ENCODE data around the gene LSM7. TPM values are rescaled to one million over a fixed set of nuclear protein-coding genes. Genes with fewer than 3 reads are reported as not detected.

Gene LSM7
- total RNA-seq, 2 experiments from 2014 or later = 110 to 115 TPM

GRCh38 chr19:2318923-2319322, 9.5 kb downstream of the LSM7 start:
- ChIA-PET POLR2A (interaction anchor here (1.6 kb wide), 1 partner anchor 9 kb away, joined by 6 read pairs; the partner anchor contains the start of gene LSM7), CTCF (interaction anchor here (0.7 kb wide), 1 partner anchor 41 kb away, joined by 3 read pairs; no protein-coding TSS in a partner anchor)
- Mint-ChIP-seq H3K4me1 (no peaks in the 10 kb centered on the region), H3K36me3 (ENCODE audit: low read depth) (peaks cover 4% of the 10 kb centered on the region), H3K9me3 (peaks cover 14% of the 10 kb centered on the region), H3K27me3 (peaks cover 10% of the 10 kb centered on the region), H3K27ac (no peak overlapping the region), H3K4me3 (no peak overlapping the region)
- DNase-seq = no peak

- Mint-ChIP-seq H3K27ac (no peak overlapping the region), H3K4me1 (no peaks in the 10 kb centered on the region), H3K36me3 (ENCODE audit: low read depth) (peaks cover 4% of the 10 kb centered on the region), H3K4me3 (no peak overlapping the region), H3K27me3 (peaks cover 18% of the 10 kb centered on the region), H3K9me3 (peaks cover 14% of the 10 kb centered on the region)
- no peak for DNase-seq
- POLR2A ChIA-PET = no interaction called here
- CTCF ChIA-PET = interaction anchor here (1.3 kb wide), 1 partner anchor 75 kb away, joined by 3 read pairs; no protein-coding TSS in a partner anchor
Measured at GRCh38 chr19:2317756-2318155, 10.6 kb downstream of the LSM7 start.

- peaks cover 4% of the 10 kb centered on the region for H3K36me3 Mint-ChIP-seq (ENCODE audit: low read depth)
- peaks cover 14% of the 10 kb centered on the region for H3K9me3 Mint-ChIP-seq
- DNase-seq = no peak
- H3K4me3 Mint-ChIP-seq = no peak overlapping the region
- no peaks in the 10 kb centered on the region for H3K4me1 Mint-ChIP-seq
- H3K27ac Mint-ChIP-seq = no peak overlapping the region
- ChIA-PET CTCF (interaction anchor here (1.3 kb wide), 1 partner anchor 75 kb away, joined by 3 read pairs; no protein-coding TSS in a partner anchor), POLR2A (no interaction called here)
- H3K27me3 Mint-ChIP-seq = peaks cover 20% of the 10 kb centered on the region
Measured at GRCh38 chr19:2317300-2317699, 11.1 kb downstream of the LSM7 start.

GRCh38 chr19:2315818-2316353, 12.5 kb downstream of the LSM7 start:
- H3K36me3 Mint-ChIP-seq (ENCODE audit: low read depth) = peaks cover 4% of the 10 kb centered on the region
- CTCF ChIA-PET = interaction anchor here (0.6 to 1.4 kb wide), 4 partner anchors 21 to 295 kb away, joined by 3 to 4 read pairs (median 3); no protein-coding TSS in a partner anchor
- H3K27me3 Mint-ChIP-seq = peaks cover 23% of the 10 kb centered on the region
- POLR2A ChIA-PET = interaction anchor here (1.6 kb wide), 1 partner anchor 12 kb away, joined by 7 read pairs; no protein-coding TSS in a partner anchor
- H3K4me1 Mint-ChIP-seq = no peaks in the 10 kb centered on the region
- H3K9me3 Mint-ChIP-seq = peaks cover 14% of the 10 kb centered on the region
- peak; percentile 35 for DNase-seq
- no peak overlapping the region for H3K4me3 Mint-ChIP-seq
- H3K27ac Mint-ChIP-seq = no peak overlapping the region

GRCh38 chr19:2315121-2315817, 13.1 kb downstream of the LSM7 start:
- Mint-ChIP-seq H3K4me1 (no peaks in the 10 kb centered on the region), H3K27ac (no peak overlapping the region), H3K27me3 (peaks cover 27% of the 10 kb centered on the region), H3K36me3 (ENCODE audit: low read depth) (peaks cover 4% of the 10 kb centered on the region), H3K4me3 (no peak overlapping the region), H3K9me3 (peaks cover 14% of the 10 kb centered on the region)
- ChIA-PET CTCF (interaction anchor here (0.8 to 1.4 kb wide), 3 partner anchors 20 to 296 kb away, joined by 3 to 4 read pairs (median 3); no protein-coding TSS in a partner anchor), POLR2A (interaction anchor here (1.6 kb wide), 1 partner anchor 12 kb away, joined by 7 read pairs; no protein-coding TSS in a partner anchor)
- DNase-seq = no peak

- Mint-ChIP-seq H3K27ac (no peak overlapping the region), H3K4me1 (peaks cover 2% of the 10 kb centered on the region), H3K36me3 (ENCODE audit: low read depth) (peaks cover 4% of the 10 kb centered on the region), H3K9me3 (peaks cover 14% of the 10 kb centered on the region), H3K4me3 (no peak overlapping the region), H3K27me3 (peaks cover 43% of the 10 kb centered on the region)
- DNase-seq = no peak
- CTCF ChIA-PET = interaction anchor here (0.7 kb wide), 1 partner anchor 54 kb away, joined by 3 read pairs; no protein-coding TSS in a partner anchor
- POLR2A ChIA-PET = no interaction called here
Measured at GRCh38 chr19:2312820-2313501, 15.4 kb downstream of the LSM7 start.

- POLR2A ChIA-PET = interaction anchor here (1.0 kb wide), 1 partner anchor 17 kb away, joined by 4 read pairs; the partner anchor contains the start of gene LSM7
- DNase-seq = no peak
- Mint-ChIP-seq H3K27ac (no peak overlapping the region), H3K4me3 (no peak overlapping the region), H3K4me1 (peaks cover 2% of the 10 kb centered on the region), H3K27me3 (peaks cover 54% of the 10 kb centered on the region), H3K36me3 (ENCODE audit: low read depth) (peaks cover 4% of the 10 kb centered on the region), H3K9me3 (peaks cover 14% of the 10 kb centered on the region)
- CTCF ChIA-PET = interaction anchor here (1.2 kb wide), 1 partner anchor 36 kb away, joined by 3 read pairs; no protein-coding TSS in a partner anchor
Measured at GRCh38 chr19:2311093-2311492, 17.3 kb downstream of the LSM7 start.

GRCh38 chr19:2309734-2310362, 18.5 kb downstream of the LSM7 start:
- DNase-seq = no peak
- H3K27me3 Mint-ChIP-seq = peaks cover 59% of the 10 kb centered on the region
- H3K36me3 Mint-ChIP-seq (ENCODE audit: low read depth) = peaks cover under 1% of the 10 kb centered on the region
- CTCF ChIA-PET = no interaction called here
- peaks cover 2% of the 10 kb centered on the region for H3K4me1 Mint-ChIP-seq
- H3K27ac Mint-ChIP-seq = no peak overlapping the region
- H3K9me3 Mint-ChIP-seq = peaks cover 6% of the 10 kb centered on the region
- POLR2A ChIA-PET = interaction anchor here (1.0 kb wide), 1 partner anchor 153 kb away, joined by 4 read pairs; no protein-coding TSS in a partner anchor
- no peak overlapping the region for H3K4me3 Mint-ChIP-seq

- no peak for DNase-seq
- H3K36me3 Mint-ChIP-seq (ENCODE audit: low read depth) = no peaks in the 10 kb centered on the region
- no peak within 1 kb of the TSS for H3K4me3 Mint-ChIP-seq
- H3K9me3 Mint-ChIP-seq = no peaks in the 10 kb centered on the region
- CTCF ChIA-PET = no interaction called here
- H3K4me1 Mint-ChIP-seq = peaks cover 2% of the 10 kb centered on the region
- POLR2A ChIA-PET = no interaction called here
- peaks cover 62% of the 10 kb centered on the region for H3K27me3 Mint-ChIP-seq
- H3K27ac Mint-ChIP-seq = no peak within 1 kb of the TSS
Measured at GRCh38 chr19:2308114-2308556, 20.3 kb downstream of the LSM7 start, which contains the start of gene LINGO3. TSS of gene LINGO3 (minus strand) at chr19:2308154. CDS start at chr19:2291776, 16,378 bp downstream.

- peaks cover 2% of the 10 kb centered on the region for H3K4me1 Mint-ChIP-seq
- ChIA-PET POLR2A (no interaction called here), CTCF (no interaction called here)
- no peaks in the 10 kb centered on the region for H3K9me3 Mint-ChIP-seq
- H3K36me3 Mint-ChIP-seq (ENCODE audit: low read depth) = no peaks in the 10 kb centered on the region
- no peak overlapping the region for H3K27ac Mint-ChIP-seq
- H3K27me3 Mint-ChIP-seq = peaks cover 64% of the 10 kb centered on the region
- H3K4me3 Mint-ChIP-seq = no peak overlapping the region
- no peak for DNase-seq
Measured at GRCh38 chr19:2307518-2308012, 20.8 kb downstream of the LSM7 start.

- Mint-ChIP-seq H3K36me3 (ENCODE audit: low read depth) (no peaks in the 10 kb centered on the region), H3K27ac (no peak overlapping the region), H3K4me3 (no peak overlapping the region), H3K27me3 (peaks cover 62% of the 10 kb centered on the region), H3K9me3 (no peaks in the 10 kb centered on the region), H3K4me1 (peaks cover 2% of the 10 kb centered on the region)
- POLR2A ChIA-PET = interaction anchor here (1.4 kb wide), 1 partner anchor 25 kb away, joined by 3 read pairs; the partner anchor contains the start of gene PEAK3
- CTCF ChIA-PET = interaction anchor here (1.4 kb wide), 1 partner anchor 45 kb away, joined by 3 read pairs; no protein-coding TSS in a partner anchor
- DNase-seq = no peak
Measured at GRCh38 chr19:2306971-2307370, 21.4 kb downstream of the LSM7 start.

- ChIA-PET POLR2A (interaction anchor here (1.0 to 1.4 kb wide), 2 partner anchors 24 to 29 kb away, joined by 3 read pairs; partner anchors contain the start of gene PEAK3), CTCF (interaction anchor here (1.4 kb wide), 1 partner anchor 45 kb away, joined by 3 read pairs; no protein-coding TSS in a partner anchor)
- Mint-ChIP-seq H3K9me3 (no peaks in the 10 kb centered on the region), H3K27me3 (peaks cover 65% of the 10 kb centered on the region), H3K36me3 (ENCODE audit: low read depth) (no peaks in the 10 kb centered on the region), H3K27ac (no peak overlapping the region), H3K4me1 (peaks cover 2% of the 10 kb centered on the region), H3K4me3 (no peak overlapping the region)
- no peak for DNase-seq
Measured at GRCh38 chr19:2306281-2306806, 22.0 kb downstream of the LSM7 start.

All from activated CD4-positive, alpha-beta memory T cell treated with anti-CD3 and anti-CD28 coated beads, Interleukin-2, amount 10 ng/mL, durations not matched to agents 7 days and 5 days (primary cell).